ENCODE data around the gene MRGPRG.

The MRGPRG gene

GRCh38 chr11:3208272-3208671 is 10.3 kb downstream of the MRGPRG start:
- Histone ChIP-seq H3K9ac (ENCODE audit: insufficient read length, low read depth) (no peak overlapping the region), H3K27me3 (ENCODE audit: insufficient read depth, insufficient read length) (peaks cover 61% of the 10 kb centered on the region)
- DNase-seq (ENCODE audit: low read depth, low spot score), result no peak

DNA sequence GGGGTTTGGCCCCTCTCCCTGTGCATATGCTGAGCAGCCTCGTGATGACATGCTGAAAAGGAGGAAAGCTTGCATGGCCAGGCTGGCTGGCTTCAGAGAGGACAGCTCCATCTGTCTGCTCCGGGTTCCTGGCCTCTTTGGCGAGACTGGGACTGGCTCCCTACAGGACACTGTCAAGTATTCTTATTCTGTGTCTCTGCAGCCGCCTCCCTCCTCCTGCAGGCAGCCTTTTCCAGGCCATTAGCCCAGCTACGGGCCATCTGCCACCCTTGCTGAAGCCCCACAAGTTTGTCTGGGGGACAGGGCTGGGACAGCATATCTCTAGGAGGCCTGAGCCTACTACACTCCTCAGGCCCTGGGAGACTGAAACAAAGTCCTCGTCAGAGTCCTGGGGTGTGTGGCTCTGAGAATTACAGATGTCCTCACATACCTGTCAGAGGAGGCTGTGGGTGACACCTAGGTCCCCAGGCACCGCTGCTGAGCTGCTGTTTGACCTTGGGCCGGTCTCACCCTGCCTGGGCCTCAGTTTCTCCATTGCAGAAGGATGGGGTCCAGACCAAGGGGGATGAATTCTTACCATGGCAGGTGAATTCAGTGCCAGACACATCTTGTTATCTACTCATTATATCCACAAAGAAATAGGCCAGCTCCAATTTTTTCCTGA is 11.0 kb downstream of the MRGPRG start:
- peaks cover 18% of the 10 kb centered on the region for H3K9me3 ChIP-seq (ENCODE audit: insufficient read depth, low read length)
- DNase-seq (ENCODE audit: low read depth, low spot score), result no peak
- H3K9ac ChIP-seq (ENCODE audit: insufficient read length, low read depth), result no peak overlapping the region
- H3K27me3 ChIP-seq (ENCODE audit: insufficient read depth, insufficient read length), result peaks cover 67% of the 10 kb centered on the region
- H3K4me1 ChIP-seq (ENCODE audit: insufficient read depth, insufficient read length), result peaks cover 10% of the 10 kb centered on the region
- H3K4me3 ChIP-seq (ENCODE audit: insufficient read length, low read depth), result no peak overlapping the region
- no peaks in the 10 kb centered on the region for H3K36me3 ChIP-seq (ENCODE audit: insufficient read depth, insufficient read length, low read length)
- no peak for TF ChIP-seq YY1 (IDR thresholded peaks at IDR 0.05; ENCODE audit: insufficient read depth, insufficient read length)
- TF ChIP-seq SUZ12 (IDR thresholded peaks at IDR 0.05; ENCODE audit: extremely low read depth, insufficient read depth, insufficient read length), result no peak
- TF ChIP-seq ZNF274 (IDR thresholded peaks at IDR 0.05; ENCODE audit: low read depth, low read length), result no peak

More at GRCh38 chr11:3208272-3208671, 10.3 kb downstream of the MRGPRG start:
- Histone ChIP-seq H3K9me3 (ENCODE audit: insufficient read depth, low read length) (peaks cover 18% of the 10 kb centered on the region), H3K4me1 (ENCODE audit: insufficient read depth, insufficient read length) (peaks cover 5% of the 10 kb centered on the region), H3K4me3 (ENCODE audit: insufficient read length, low read depth) (no peak overlapping the region), H3K36me3 (ENCODE audit: insufficient read depth, insufficient read length, low read length) (no peaks in the 10 kb centered on the region)
- TF ChIP-seq ZNF274 (IDR thresholded peaks at IDR 0.05; ENCODE audit: low read depth, low read length) (no peak), YY1 (IDR thresholded peaks at IDR 0.05; ENCODE audit: insufficient read depth, insufficient read length) (no peak), SUZ12 (IDR thresholded peaks at IDR 0.05; ENCODE audit: extremely low read depth, insufficient read depth, insufficient read length) (no peak)

GRCh38 chr11:3206922-3207204 is 11.8 kb downstream of the MRGPRG start:
- Histone ChIP-seq H3K27me3 (ENCODE audit: insufficient read depth, insufficient read length) (peaks cover 71% of the 10 kb centered on the region), H3K9ac (ENCODE audit: insufficient read length, low read depth) (no peak overlapping the region), H3K9me3 (ENCODE audit: insufficient read depth, low read length) (peaks cover 18% of the 10 kb centered on the region), H3K4me1 (ENCODE audit: insufficient read depth, insufficient read length) (peaks cover 11% of the 10 kb centered on the region), H3K36me3 (ENCODE audit: insufficient read depth, insufficient read length, low read length) (no peaks in the 10 kb centered on the region), H3K4me3 (ENCODE audit: insufficient read length, low read depth) (no peak overlapping the region)
- DNase-seq (ENCODE audit: low read depth, low spot score), result no peak
- TF ChIP-seq SUZ12 (IDR thresholded peaks at IDR 0.05; ENCODE audit: extremely low read depth, insufficient read depth, insufficient read length), result no peak
- TF ChIP-seq YY1 (IDR thresholded peaks at IDR 0.05; ENCODE audit: insufficient read depth, insufficient read length), result no peak
- TF ChIP-seq ZNF274 (IDR thresholded peaks at IDR 0.05; ENCODE audit: low read depth, low read length), result no peak

- no peak overlapping the region for H3K9ac ChIP-seq (ENCODE audit: insufficient read length, low read depth)
Observed at GRCh38 chr11:3206156-3206921, 12.3 kb downstream of the MRGPRG start.

DNA sequence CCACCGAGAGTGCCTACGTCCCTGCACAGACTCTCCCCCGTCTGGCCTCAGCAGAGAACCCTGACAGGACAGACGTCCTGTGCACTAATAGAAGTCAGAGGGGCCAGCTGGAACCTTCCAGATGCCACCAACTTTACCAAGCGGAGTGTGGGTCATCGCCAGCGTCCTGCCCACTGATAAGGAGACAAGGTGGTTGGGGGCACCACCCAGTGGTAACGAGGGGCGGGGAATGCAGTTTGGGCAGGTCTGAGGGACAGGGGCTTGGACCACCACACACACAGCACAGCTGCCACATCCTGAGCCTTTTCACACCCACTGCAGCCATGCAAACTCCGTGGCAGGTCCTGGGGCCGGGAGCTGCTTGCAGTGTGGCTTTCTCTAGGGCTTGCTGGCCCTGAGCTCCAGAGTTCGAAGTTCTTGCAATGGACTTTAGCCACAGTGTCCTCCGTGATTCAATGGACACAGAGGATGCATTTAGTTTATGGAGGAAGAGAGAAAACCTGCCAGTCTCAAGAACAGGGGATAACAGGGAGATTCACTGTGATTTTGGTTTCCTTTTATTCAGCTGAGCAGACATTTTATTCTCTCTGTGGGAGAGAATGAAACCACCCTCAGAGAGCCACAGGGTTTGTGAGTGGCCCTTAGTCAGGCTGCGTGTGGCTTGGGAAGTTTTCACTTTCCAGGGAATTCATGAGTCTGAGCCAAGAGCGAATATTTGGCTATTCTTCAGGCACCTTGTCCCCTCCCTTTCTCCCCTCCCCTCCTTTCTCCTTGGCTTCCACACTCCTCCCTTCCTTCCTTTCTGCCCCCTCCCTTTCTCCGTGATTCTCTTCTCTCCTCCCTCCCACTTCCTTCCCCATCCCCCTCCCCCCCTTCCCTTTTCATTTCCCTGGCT is 13.1 kb downstream of the MRGPRG start:
- H3K9ac ChIP-seq (ENCODE audit: insufficient read length, low read depth), result peak overlapping the region; percentile 25
- peaks cover 11% of the 10 kb centered on the region for H3K4me1 ChIP-seq (ENCODE audit: insufficient read depth, insufficient read length)
- TF ChIP-seq ZNF274 (IDR thresholded peaks at IDR 0.05; ENCODE audit: low read depth, low read length) (no peak), SUZ12 (IDR thresholded peaks at IDR 0.05; ENCODE audit: extremely low read depth, insufficient read depth, insufficient read length) (no peak), YY1 (IDR thresholded peaks at IDR 0.05; ENCODE audit: insufficient read depth, insufficient read length) (no peak)
- no peak overlapping the region for H3K4me3 ChIP-seq (ENCODE audit: insufficient read length, low read depth)
- H3K9me3 ChIP-seq (ENCODE audit: insufficient read depth, low read length), result peaks cover 11% of the 10 kb centered on the region; the same call in 1 of the 2 replicates
- no peaks in the 10 kb centered on the region for H3K36me3 ChIP-seq (ENCODE audit: insufficient read depth, insufficient read length, low read length)
- H3K27me3 ChIP-seq (ENCODE audit: insufficient read depth, insufficient read length), result peaks cover 71% of the 10 kb centered on the region
- no peak for DNase-seq (ENCODE audit: low read depth, low spot score)

More at GRCh38 chr11:3206156-3206921, 12.3 kb downstream of the MRGPRG start:
- DNase-seq (ENCODE audit: low read depth, low spot score), result no peak
- Histone ChIP-seq H3K4me1 (ENCODE audit: insufficient read depth, insufficient read length) (peaks cover 11% of the 10 kb centered on the region), H3K9me3 (ENCODE audit: insufficient read depth, low read length) (peaks cover 18% of the 10 kb centered on the region), H3K4me3 (ENCODE audit: insufficient read length, low read depth) (no peak overlapping the region), H3K27me3 (ENCODE audit: insufficient read depth, insufficient read length) (peaks cover 71% of the 10 kb centered on the region), H3K36me3 (ENCODE audit: insufficient read depth, insufficient read length, low read length) (no peaks in the 10 kb centered on the region)
- TF ChIP-seq ZNF274 (IDR thresholded peaks at IDR 0.05; ENCODE audit: low read depth, low read length) (no peak), SUZ12 (IDR thresholded peaks at IDR 0.05; ENCODE audit: extremely low read depth, insufficient read depth, insufficient read length) (no peak), YY1 (IDR thresholded peaks at IDR 0.05; ENCODE audit: insufficient read depth, insufficient read length) (no peak)

GRCh38 chr11:3204141-3205015 is 14.2 kb downstream of the MRGPRG start:
- Histone ChIP-seq H3K4me1 (ENCODE audit: insufficient read depth, insufficient read length) (peaks cover 15% of the 10 kb centered on the region), H3K9ac (ENCODE audit: insufficient read length, low read depth) (no peak overlapping the region), H3K9me3 (ENCODE audit: insufficient read depth, low read length) (peaks cover 9% of the 10 kb centered on the region; the same call in 1 of the 2 replicates), H3K36me3 (ENCODE audit: insufficient read depth, insufficient read length, low read length) (no peaks in the 10 kb centered on the region), H3K4me3 (ENCODE audit: insufficient read length, low read depth) (no peak overlapping the region), H3K27me3 (ENCODE audit: insufficient read depth, insufficient read length) (peaks cover 67% of the 10 kb centered on the region)
- TF ChIP-seq YY1 (IDR thresholded peaks at IDR 0.05; ENCODE audit: insufficient read depth, insufficient read length), result no peak
- no peak for TF ChIP-seq SUZ12 (IDR thresholded peaks at IDR 0.05; ENCODE audit: extremely low read depth, insufficient read depth, insufficient read length)
- TF ChIP-seq ZNF274 (IDR thresholded peaks at IDR 0.05; ENCODE audit: low read depth, low read length), result no peak
- DNase-seq (ENCODE audit: low read depth, low spot score), result no peak

All from NT2/D1 (cell line).